Fibroblast of lung (primary cell): Measurements from ENCODE around the gene AKAP3. TPM values are rescaled to one million over a fixed set of nuclear protein-coding genes. Genes with fewer than 3 reads are reported as not detected.

ENCODE experiments used
- DNase-seq, 2 donors: peaks; one replicate each; pipeline versions ENCODE4 v3.0.0 to v3.0.0-alpha.2; 2010; ENCODE audit warnings: low read depth in 2 of 2
- H2AFZ ChIP-seq: 2 replicates; pipeline ENCODE4 v1.5.1; 2012; ENCODE audit warnings: low read length, control low read depth, inconsistent platforms
- H3K27ac ChIP-seq: 2 replicates; pipeline ENCODE4 v1.5.1; 2011; ENCODE audit warnings: low read length, control low read depth; ENCODE audit not compliant: insufficient read depth
- H3K27me3 ChIP-seq: 2 replicates; pipeline ENCODE4 v1.5.1; 2011; ENCODE audit warnings: mild to moderate bottlenecking, low read length; ENCODE audit not compliant: control insufficient read depth, insufficient read depth
- H3K36me3 ChIP-seq: 2 replicates; pipeline ENCODE4 v1.5.1; 2011; ENCODE audit warnings: low read length; ENCODE audit not compliant: control insufficient read depth, insufficient read depth
- H3K4me1 ChIP-seq: 2 replicates; pipeline ENCODE4 v1.5.1; 2011; ENCODE audit warnings: low read length; ENCODE audit not compliant: control insufficient read depth, insufficient read depth; ENCODE audit errors: extremely low read depth
- H3K4me2 ChIP-seq: 2 replicates; pipeline ENCODE4 v1.5.1; 2011; ENCODE audit warnings: low read length, control low read depth; ENCODE audit not compliant: insufficient read depth; ENCODE audit errors: extremely low read depth
- H3K4me3 ChIP-seq, 4 experiments: fragments of 200-600 bp in 1 of 4; sonication (generic) in 1 of 4; replicated peaks in 1 of 4; 2 replicates each; pipeline ENCODE4 v1.5.1; 2011 to 2016; ENCODE audit warnings: low read length in 4 of 4, low read depth in 3 of 4, mild to moderate bottlenecking in 3 of 4, control low read depth in 2 of 4, inconsistent platforms in 1 of 4, mixed read lengths in 1 of 4; ENCODE audit not compliant: insufficient read depth in 1 of 4; ENCODE audit errors: control extremely low read depth in 1 of 4
- H3K79me2 ChIP-seq: 2 replicates; pipeline ENCODE4 v1.5.1; 2012; ENCODE audit warnings: mild to moderate bottlenecking, low read length, inconsistent platforms; ENCODE audit not compliant: control insufficient read depth, insufficient read depth
- H3K9ac ChIP-seq: 2 replicates; pipeline ENCODE4 v1.5.1; 2011; ENCODE audit warnings: mild to moderate bottlenecking, low read length, control low read depth; ENCODE audit not compliant: insufficient read depth
- H3K9me3 ChIP-seq: 2 replicates; pipeline ENCODE4 v1.5.1; 2012; ENCODE audit warnings: low read depth, low read length; ENCODE audit not compliant: control insufficient read depth, insufficient read depth
- H4K20me1 ChIP-seq: 2 replicates; pipeline ENCODE4 v1.5.1; 2011; ENCODE audit warnings: low read length; ENCODE audit not compliant: control insufficient read depth, insufficient read depth; ENCODE audit errors: extremely low read depth
- CTCF ChIP-seq, 2 donors: IDR thresholded peaks in 1 of 2; conservative IDR thresholded peaks in 1 of 2; 1 replicate in 1 of 2; 2 replicates in 1 of 2; pipeline ENCODE4 v1.5.1; 2011 to 2012; ENCODE audit warnings: low read length in 2 of 2, control low read depth in 1 of 2, inconsistent platforms in 1 of 2, low read depth in 1 of 2, mild to moderate bottlenecking in 1 of 2
- EZH2 ChIP-seq: IDR thresholded peaks from 2 replicates; pipeline ENCODE4 v1.5.1; 2012; ENCODE audit warnings: low read length, control low read depth, mild to moderate bottlenecking; ENCODE audit errors: missing control alignments
- polyA plus RNA-seq, 2 donors: library from polyadenylated mRNA; depleted of rRNA in 1 of 2; stranded (reverse) in 1 of 2; unstranded in 1 of 2; fragments of >200 nt; gene quantifications; 2 replicates each; pipeline ENCODE4 v1.2.1, GENCODE V29; 2011 to 2012; ENCODE audit warnings: missing spikeins in 1 of 2
- total RNA-seq: library from RNA; depleted of rRNA; stranded (reverse); fragments of >200 nt; gene quantifications from 2 replicates; pipeline ENCODE4 v1.2.1, GENCODE V29; 2014

The AKAP3 gene
- total and polyA plus RNA-seq, 2 donors (not counting 1 experiment from before 2014, with no cell fraction given): 1.1 to 2.8 TPM

GRCh38 chr12:4604684-4605193, 44.1 kb downstream of the AKAP3 start:
- DNase-seq: peak; percentile 85 to 91
- Histone ChIP-seq H3K27me3 (peaks cover 5% of the 10 kb centered on the region), H4K20me1 (no peaks in the 10 kb centered on the region), H3K4me3 (peak overlapping the region; percentile 84 to 99 (median 94)), H3K79me2 (peaks cover 7% of the 10 kb centered on the region), H3K4me1 (peaks cover 2% of the 10 kb centered on the region), H3K9ac (peak overlapping the region; percentile 90), H3K4me2 (peak overlapping the region; percentile 77), H2AFZ (peak overlapping the region; percentile 100), H3K9me3 (no peaks in the 10 kb centered on the region), H3K27ac (peak overlapping the region; percentile 86), H3K36me3 (no peaks in the 10 kb centered on the region)
- TF ChIP-seq EZH2: no peak
- TF ChIP-seq CTCF (conservative IDR thresholded peaks at IDR 0.05 in 1 of 2, IDR thresholded peaks at IDR 0.05 in 1 of 2; ENCODE audit: low read depth in 1 of 2, low read length in 2 of 2): peak; percentile 99 to 100

- Histone ChIP-seq H3K4me1 (peaks cover 2% of the 10 kb centered on the region), H3K27me3 (peaks cover 5% of the 10 kb centered on the region)
Measured at GRCh38 chr12:4603946-4604345, 44.9 kb downstream of the AKAP3 start.

GRCh38 chr12:4603421-4603820, 45.4 kb downstream of the AKAP3 start:
- Histone ChIP-seq H3K79me2 (peaks cover 7% of the 10 kb centered on the region), H3K27me3 (peaks cover 5% of the 10 kb centered on the region), H3K36me3 (no peaks in the 10 kb centered on the region), H3K9ac (no peak overlapping the region), H2AFZ (no peak overlapping the region), H3K9me3 (no peaks in the 10 kb centered on the region), H3K4me1 (peaks cover 2% of the 10 kb centered on the region), H3K4me3 (no peak overlapping the region), H3K27ac (no peak overlapping the region), H4K20me1 (no peaks in the 10 kb centered on the region), H3K4me2 (no peak overlapping the region)
- no peak for DNase-seq
- TF ChIP-seq CTCF (conservative IDR thresholded peaks at IDR 0.05 in 1 of 2, IDR thresholded peaks at IDR 0.05 in 1 of 2; ENCODE audit: low read depth in 1 of 2, low read length in 2 of 2) (no peak), EZH2 (no peak)

More at GRCh38 chr12:4603946-4604345, 44.9 kb downstream of the AKAP3 start:
- H2AFZ ChIP-seq: no peak overlapping the region
- no peaks in the 10 kb centered on the region for H3K36me3 ChIP-seq
- peaks cover 7% of the 10 kb centered on the region for H3K79me2 ChIP-seq
- H3K4me2 ChIP-seq: no peak overlapping the region
- no peaks in the 10 kb centered on the region for H4K20me1 ChIP-seq
- TF ChIP-seq EZH2: no peak
- no peak overlapping the region for H3K4me3 ChIP-seq
- no peaks in the 10 kb centered on the region for H3K9me3 ChIP-seq
- H3K9ac ChIP-seq: no peak overlapping the region
- H3K27ac ChIP-seq: no peak overlapping the region
- DNase-seq: no peak
